ENCODE data around the gene WWOX. TPM values are rescaled to one million over a fixed set of nuclear protein-coding genes. Genes with fewer than 3 reads are reported as not detected.
A peak's percentile ranks its signal among the peaks of the same experiment; 100 is the strongest.

The WWOX gene
- total and polyA plus RNA-seq, 4 donors: 5.4 to 61.5 (median 18.4) TPM

- WGBS, 2 donors: 93 to 96% methylated on average over 5 of the region's 5 CpGs
- no peak overlapping the region for H3K9ac ChIP-seq (ENCODE audit: insufficient read depth in 1 of 2, low read length in 2 of 2)
- H3K27me3 ChIP-seq (ENCODE audit: control insufficient read depth in 3 of 3, insufficient read depth in 3 of 3, low read length in 2 of 3): peaks cover 0 to 3% (median 0%) of the 10 kb centered on the region in 3 donors
Observed at GRCh38 chr16:78926723-78927210, 827.3 kb downstream of the WWOX start.

GRCh38 chr16:78927766-78928165, 828.3 kb downstream of the WWOX start:
- Histone ChIP-seq H3K9me3 (ENCODE audit: control insufficient read depth in 4 of 4, insufficient read depth in 3 of 4, low read length in 3 of 4) (no peaks in the 10 kb centered on the region), H3K9ac (ENCODE audit: insufficient read depth in 1 of 2, low read length in 2 of 2) (peak overlapping the region in 1 of 2 donors; percentile 79), H3K4me3 (no peak overlapping the region), H3K27me3 (ENCODE audit: control insufficient read depth in 3 of 3, insufficient read depth in 3 of 3, low read length in 2 of 3) (peaks cover 0 to 3% (median 0%) of the 10 kb centered on the region in 3 donors), H3K27ac (ENCODE audit: low read depth in 1 of 2, low read length in 1 of 2) (no peak overlapping the region), H3K4me1 (ENCODE audit: control insufficient read depth in 5 of 5, insufficient read depth in 5 of 5, low read length in 5 of 5) (peaks cover 0 to 11% (median 0%) of the 10 kb centered on the region in 5 donors), H3K36me3 (ENCODE audit: control insufficient read depth in 4 of 4, insufficient read depth in 4 of 4, low read length in 4 of 4) (no peaks in the 10 kb centered on the region)
- DNase-seq (peak; percentile 42 to 89 (median 88)), ATAC-seq (ENCODE audit: insufficient read depth, low FRiP score) (no peak)
- WGBS, 2 donors: 75 to 77% methylated on average over 4 of the region's 4 CpGs
- TF ChIP-seq, protein P1, sequence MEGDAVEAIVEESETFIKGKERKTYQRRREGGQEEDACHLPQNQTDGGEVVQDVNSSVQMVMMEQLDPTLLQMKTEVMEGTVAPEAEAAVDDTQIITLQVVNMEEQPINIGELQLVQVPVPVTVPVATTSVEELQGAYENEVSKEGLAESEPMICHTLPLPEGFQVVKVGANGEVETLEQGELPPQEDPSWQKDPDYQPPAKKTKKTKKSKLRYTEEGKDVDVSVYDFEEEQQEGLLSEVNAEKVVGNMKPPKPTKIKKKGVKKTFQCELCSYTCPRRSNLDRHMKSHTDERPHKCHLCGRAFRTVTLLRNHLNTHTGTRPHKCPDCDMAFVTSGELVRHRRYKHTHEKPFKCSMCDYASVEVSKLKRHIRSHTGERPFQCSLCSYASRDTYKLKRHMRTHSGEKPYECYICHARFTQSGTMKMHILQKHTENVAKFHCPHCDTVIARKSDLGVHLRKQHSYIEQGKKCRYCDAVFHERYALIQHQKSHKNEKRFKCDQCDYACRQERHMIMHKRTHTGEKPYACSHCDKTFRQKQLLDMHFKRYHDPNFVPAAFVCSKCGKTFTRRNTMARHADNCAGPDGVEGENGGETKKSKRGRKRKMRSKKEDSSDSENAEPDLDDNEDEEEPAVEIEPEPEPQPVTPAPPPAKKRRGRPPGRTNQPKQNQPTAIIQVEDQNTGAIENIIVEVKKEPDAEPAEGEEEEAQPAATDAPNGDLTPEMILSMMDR (IDR thresholded peaks at IDR 0.05; ENCODE audit: control extremely low read depth, extremely low read depth): no peak

More at GRCh38 chr16:78926723-78927210, 827.3 kb downstream of the WWOX start:
- no peak for ATAC-seq (ENCODE audit: insufficient read depth, low FRiP score)
- no peak for DNase-seq
- no peak overlapping the region for H3K27ac ChIP-seq (ENCODE audit: low read depth in 1 of 2, low read length in 1 of 2)
- H3K4me3 ChIP-seq: no peak overlapping the region
- H3K9me3 ChIP-seq (ENCODE audit: control insufficient read depth in 4 of 4, insufficient read depth in 3 of 4, low read length in 3 of 4): peaks cover 0 to 3% (median 2%) of the 10 kb centered on the region in 4 donors
- H3K36me3 ChIP-seq (ENCODE audit: control insufficient read depth in 4 of 4, insufficient read depth in 4 of 4, low read length in 4 of 4): no peaks in the 10 kb centered on the region
- TF ChIP-seq, protein P1 (IDR thresholded peaks at IDR 0.05; ENCODE audit: control extremely low read depth, extremely low read depth): no peak
- peaks cover 0 to 6% (median 0%) of the 10 kb centered on the region in 5 donors for H3K4me1 ChIP-seq (ENCODE audit: control insufficient read depth in 5 of 5, insufficient read depth in 5 of 5, low read length in 5 of 5)

DNA sequence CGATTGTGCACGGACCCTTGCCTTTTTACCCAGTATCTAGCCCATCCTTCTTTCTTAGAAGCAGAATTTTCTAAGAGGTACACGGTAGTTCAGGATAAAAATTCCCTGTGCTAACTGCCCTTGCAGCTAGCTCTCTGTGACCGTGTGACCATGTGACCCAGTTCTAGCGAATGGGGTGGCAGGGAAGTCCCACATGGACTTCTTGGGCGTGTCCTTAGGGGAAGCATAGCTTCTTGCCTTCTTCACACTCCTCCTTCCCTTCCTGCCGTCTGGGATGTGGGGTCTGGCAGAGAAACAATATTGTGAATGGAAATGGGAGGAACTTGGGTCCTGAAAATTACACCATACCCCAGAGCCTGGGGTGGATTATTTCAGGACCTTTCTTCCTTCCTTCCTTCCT, 830.4 kb downstream of the WWOX start:
- Histone ChIP-seq H3K36me3 (ENCODE audit: control insufficient read depth in 4 of 4, insufficient read depth in 4 of 4, low read length in 4 of 4) (no peaks in the 10 kb centered on the region), H3K27me3 (ENCODE audit: control insufficient read depth in 3 of 3, insufficient read depth in 3 of 3, low read length in 2 of 3) (peaks cover 0 to 3% (median 0%) of the 10 kb centered on the region in 3 donors), H3K9me3 (ENCODE audit: control insufficient read depth in 4 of 4, insufficient read depth in 3 of 4, low read length in 3 of 4) (no peaks in the 10 kb centered on the region), H3K9ac (ENCODE audit: insufficient read depth in 1 of 2, low read length in 2 of 2) (no peak overlapping the region), H3K4me3 (no peak overlapping the region), H3K4me1 (ENCODE audit: control insufficient read depth in 5 of 5, insufficient read depth in 5 of 5, low read length in 5 of 5) (peaks cover 0 to 11% (median 0%) of the 10 kb centered on the region in 5 donors), H3K27ac (ENCODE audit: low read depth in 1 of 2, low read length in 1 of 2) (no peak overlapping the region)
- DNase-seq: no peak
- 89 to 90% methylated on average over 7 of the region's 7 CpGs for WGBS, 2 donors
- TF ChIP-seq, protein P1 (IDR thresholded peaks at IDR 0.05; ENCODE audit: control extremely low read depth, extremely low read depth): no peak
- ATAC-seq (ENCODE audit: insufficient read depth, low FRiP score): no peak

DNA sequence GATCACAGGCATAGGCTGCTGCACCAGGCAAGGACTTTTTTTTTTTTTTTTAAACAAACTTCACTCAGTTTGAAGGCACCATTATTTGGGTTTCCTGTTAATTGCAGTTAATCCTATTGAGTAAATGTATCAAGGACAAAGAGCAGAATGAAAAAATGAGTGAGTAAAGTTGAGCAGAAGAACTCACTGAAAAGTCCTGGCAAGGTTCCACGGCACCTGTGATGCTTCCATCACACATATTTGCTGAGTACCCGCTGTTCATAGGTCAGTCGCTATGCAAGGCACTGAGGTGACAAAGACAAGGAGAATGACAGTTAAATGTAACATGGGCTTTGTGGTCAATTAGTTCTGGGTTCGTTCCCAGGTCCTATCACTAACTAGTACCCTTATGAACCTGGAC, 831.1 kb downstream of the WWOX start:
- H3K36me3 ChIP-seq (ENCODE audit: control insufficient read depth in 4 of 4, insufficient read depth in 4 of 4, low read length in 4 of 4): no peaks in the 10 kb centered on the region
- TF ChIP-seq, protein P1 (IDR thresholded peaks at IDR 0.05; ENCODE audit: control extremely low read depth, extremely low read depth): no peak
- peaks cover 0 to 3% (median 0%) of the 10 kb centered on the region in 3 donors for H3K27me3 ChIP-seq (ENCODE audit: control insufficient read depth in 3 of 3, insufficient read depth in 3 of 3, low read length in 2 of 3)
- peaks cover 0 to 11% (median 0%) of the 10 kb centered on the region in 5 donors for H3K4me1 ChIP-seq (ENCODE audit: control insufficient read depth in 5 of 5, insufficient read depth in 5 of 5, low read length in 5 of 5)
- no peak for DNase-seq
- no peak overlapping the region for H3K4me3 ChIP-seq
- 90 to 94% methylated on average over 4 of the region's 4 CpGs for WGBS, 2 donors
- no peaks in the 10 kb centered on the region for H3K9me3 ChIP-seq (ENCODE audit: control insufficient read depth in 4 of 4, insufficient read depth in 3 of 4, low read length in 3 of 4)
- ATAC-seq (ENCODE audit: insufficient read depth, low FRiP score): no peak
- no peak overlapping the region for H3K27ac ChIP-seq (ENCODE audit: low read depth in 1 of 2, low read length in 1 of 2)
- H3K9ac ChIP-seq (ENCODE audit: insufficient read depth in 1 of 2, low read length in 2 of 2): no peak overlapping the region
